MCF 10A (cell line): ENCODE measurements around the gene ANKMY1. TPM values are rescaled to one million over a fixed set of nuclear protein-coding genes. Genes with fewer than 3 reads are reported as not detected.

Experiments
- BruUV-seq: library from RNA; stranded (reverse); fragments of 400-500 nt; replicated peaks from 2 replicates; lab custom pipeline; 2021; lab: Mats Ljungman, UMichigan
- CTCF ChIA-PET: fragments of 300-600 bp; sonication (Branson Sonifier 250); formaldehyde crosslinking; extraction: SDS; loops from one replicate; lab custom pipeline; 2021; ENCODE audit warnings: antibody characterized with exemption, inconsistent platforms; lab: Yijun Ruan, JAX
- POLR2A ChIA-PET: fragments of 300-600, 350-650 bp; sonication (Branson Sonifier 250); formaldehyde crosslinking; extraction: SDS; loops from one replicate; lab custom pipeline; 2020; ENCODE audit warnings: antibody characterized with exemption, inconsistent platforms; lab: Yijun Ruan, JAX
- DNase-seq: peaks from one replicate; pipeline ENCODE4 v3.0.0-alpha.2; 2018; ENCODE audit not compliant: unreplicated experiment
- H3K27ac Mint-ChIP-seq: one replicate; pipeline ENCODE4 v1.8.0; 2022; ENCODE audit warnings: mild to moderate bottlenecking, low read depth, mixed read lengths; ENCODE audit not compliant: unreplicated experiment
- H3K27me3 Mint-ChIP-seq: one replicate; pipeline ENCODE4 v1.8.0; 2022; ENCODE audit warnings: mixed read lengths; ENCODE audit not compliant: insufficient read depth, unreplicated experiment
- H3K36me3 Mint-ChIP-seq: one replicate; pipeline ENCODE4 v1.8.0; 2022; ENCODE audit warnings: mild to moderate bottlenecking, moderate library complexity, mixed read lengths; ENCODE audit not compliant: insufficient read depth, unreplicated experiment
- H3K4me1 Mint-ChIP-seq: one replicate; pipeline ENCODE4 v1.8.0; 2022; ENCODE audit warnings: mixed read lengths; ENCODE audit not compliant: insufficient read depth, unreplicated experiment
- H3K4me3 Mint-ChIP-seq: one replicate; pipeline ENCODE4 v1.8.0; 2022; ENCODE audit warnings: mild to moderate bottlenecking, moderate library complexity, mixed read lengths; ENCODE audit not compliant: unreplicated experiment
- H3K9me3 Mint-ChIP-seq: one replicate; pipeline ENCODE4 v1.8.0; 2022; ENCODE audit warnings: mixed read lengths; ENCODE audit not compliant: unreplicated experiment
- intact Hi-C: fragments of 100-400 bp; cut with micrococcal nuclease; formaldehyde crosslinking; loops from 2 replicates; pipeline ENCODE4 v1.14.1; 2022
- total RNA-seq: library from RNA; stranded (reverse); gene quantifications from 2 replicates; pipeline ENCODE4 v1.2.3, GENCODE V29; 2022
- TF ChIP-seq, protein P1 (sequence below): fragments of 200-600 bp; IDR thresholded peaks from one replicate; pipeline ENCODE4 v1.8.0; 2022; ENCODE audit warnings: antibody characterized with exemption, mild to moderate bottlenecking; ENCODE audit not compliant: unreplicated experiment

The ANKMY1 gene
- total RNA-seq, 1 experiment from 2014 or later, result 22.2 TPM

GRCh38 chr2:240570531-240571313 lies 12.9 kb upstream of the ANKMY1 start:
- TF ChIP-seq, protein P1, sequence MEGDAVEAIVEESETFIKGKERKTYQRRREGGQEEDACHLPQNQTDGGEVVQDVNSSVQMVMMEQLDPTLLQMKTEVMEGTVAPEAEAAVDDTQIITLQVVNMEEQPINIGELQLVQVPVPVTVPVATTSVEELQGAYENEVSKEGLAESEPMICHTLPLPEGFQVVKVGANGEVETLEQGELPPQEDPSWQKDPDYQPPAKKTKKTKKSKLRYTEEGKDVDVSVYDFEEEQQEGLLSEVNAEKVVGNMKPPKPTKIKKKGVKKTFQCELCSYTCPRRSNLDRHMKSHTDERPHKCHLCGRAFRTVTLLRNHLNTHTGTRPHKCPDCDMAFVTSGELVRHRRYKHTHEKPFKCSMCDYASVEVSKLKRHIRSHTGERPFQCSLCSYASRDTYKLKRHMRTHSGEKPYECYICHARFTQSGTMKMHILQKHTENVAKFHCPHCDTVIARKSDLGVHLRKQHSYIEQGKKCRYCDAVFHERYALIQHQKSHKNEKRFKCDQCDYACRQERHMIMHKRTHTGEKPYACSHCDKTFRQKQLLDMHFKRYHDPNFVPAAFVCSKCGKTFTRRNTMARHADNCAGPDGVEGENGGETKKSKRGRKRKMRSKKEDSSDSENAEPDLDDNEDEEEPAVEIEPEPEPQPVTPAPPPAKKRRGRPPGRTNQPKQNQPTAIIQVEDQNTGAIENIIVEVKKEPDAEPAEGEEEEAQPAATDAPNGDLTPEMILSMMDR, result no peak
- peaks cover 7% of the 10 kb centered on the region for H3K36me3 Mint-ChIP-seq
- H3K4me3 Mint-ChIP-seq, result no peak overlapping the region
- ChIA-PET CTCF (no interaction called here), POLR2A (no interaction called here)
- H3K9me3 Mint-ChIP-seq, result no peaks in the 10 kb centered on the region
- no peaks in the 10 kb centered on the region for H3K27me3 Mint-ChIP-seq
- no peak for DNase-seq
- no TSS peak for BruUV-seq
- no peak overlapping the region for H3K27ac Mint-ChIP-seq
- peaks cover 14% of the 10 kb centered on the region for H3K4me1 Mint-ChIP-seq
- intact Hi-C loops, result no loop called here

DNA sequence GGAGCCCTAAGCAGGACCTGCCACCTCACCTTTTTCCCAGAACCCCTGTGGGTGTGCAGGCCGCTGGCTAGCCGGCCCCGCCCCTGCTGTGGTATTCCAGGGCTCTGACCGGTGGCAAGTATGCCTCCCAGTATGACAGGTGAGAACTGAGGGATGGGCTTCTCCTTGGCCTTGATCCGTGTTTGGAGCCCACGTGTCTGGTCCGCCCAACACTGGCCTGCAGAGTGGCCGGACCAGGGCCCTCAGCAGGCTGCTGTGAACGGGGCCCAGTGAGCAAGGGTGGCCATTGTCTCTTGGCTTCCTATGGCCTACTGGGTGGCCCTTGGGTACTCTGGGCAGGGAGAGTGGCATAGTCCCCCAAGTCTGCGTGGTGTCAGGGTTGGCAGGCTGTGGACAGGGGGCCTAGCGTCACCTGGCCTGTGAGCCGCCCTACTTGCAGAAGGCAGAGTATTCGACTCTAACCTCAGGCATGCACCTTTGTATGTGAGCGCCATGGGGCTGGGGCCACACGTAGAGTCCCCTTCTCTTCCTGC lies 12.3 kb upstream of the ANKMY1 start:
- H3K4me1 Mint-ChIP-seq, result peaks cover 20% of the 10 kb centered on the region
- TF ChIP-seq, protein P1, result no peak
- peaks cover 4% of the 10 kb centered on the region for H3K36me3 Mint-ChIP-seq
- no peak for DNase-seq
- BruUV-seq, result no TSS peak
- H3K9me3 Mint-ChIP-seq, result no peaks in the 10 kb centered on the region
- POLR2A ChIA-PET, result interaction anchor here (2.1 kb wide), 2 partner anchors 9 kb away, joined by 21 to 48 read pairs; partner anchors contain the start of gene DUSP28
- H3K27me3 Mint-ChIP-seq, result no peaks in the 10 kb centered on the region
- no peak overlapping the region for H3K27ac Mint-ChIP-seq
- intact Hi-C loops, result loop anchor here (5.0 kb wide), 1 partner anchor 58 kb away; no protein-coding TSS in a partner anchor
- CTCF ChIA-PET, result no interaction called here
- peak overlapping the region; percentile 78 for H3K4me3 Mint-ChIP-seq

GRCh38 chr2:240569523-240569997 lies 11.8 kb upstream of the ANKMY1 start:
- POLR2A ChIA-PET, result interaction anchor here (0.7 to 2.1 kb wide), 6 partner anchors 9 to 271 kb away, joined by 3 to 48 read pairs (median 8); partner anchors contain the start of genes CAPN10 and DUSP28
- intact Hi-C loops, result loop anchor here (5.0 kb wide), 1 partner anchor 57 kb away; no protein-coding TSS in a partner anchor

More at GRCh38 chr2:240569523-240569997, 11.8 kb upstream of the ANKMY1 start:
- peaks cover 25% of the 10 kb centered on the region for H3K4me1 Mint-ChIP-seq
- BruUV-seq, result TSS peak; percentile 47
- no peak overlapping the region for H3K27ac Mint-ChIP-seq
- no peaks in the 10 kb centered on the region for H3K27me3 Mint-ChIP-seq
- H3K4me3 Mint-ChIP-seq, result peak overlapping the region; percentile 78
- CTCF ChIA-PET, result interaction anchor here (0.5 to 1.2 kb wide), 3 partner anchors 10 to 282 kb away, joined by 3 to 6 read pairs (median 4); no protein-coding TSS in a partner anchor
- DNase-seq, result no peak
- no peaks in the 10 kb centered on the region for H3K9me3 Mint-ChIP-seq
- TF ChIP-seq, protein P1, result no peak
- peaks cover 4% of the 10 kb centered on the region for H3K36me3 Mint-ChIP-seq
